Measurements from ENCODE around the gene PCED1A.
"Not testable (repeated sequence)": the region's sequence is repeated elsewhere in the genome, so short reads cannot be mapped to it uniquely, and the experiment has no call there.

The PCED1A gene

DNA sequence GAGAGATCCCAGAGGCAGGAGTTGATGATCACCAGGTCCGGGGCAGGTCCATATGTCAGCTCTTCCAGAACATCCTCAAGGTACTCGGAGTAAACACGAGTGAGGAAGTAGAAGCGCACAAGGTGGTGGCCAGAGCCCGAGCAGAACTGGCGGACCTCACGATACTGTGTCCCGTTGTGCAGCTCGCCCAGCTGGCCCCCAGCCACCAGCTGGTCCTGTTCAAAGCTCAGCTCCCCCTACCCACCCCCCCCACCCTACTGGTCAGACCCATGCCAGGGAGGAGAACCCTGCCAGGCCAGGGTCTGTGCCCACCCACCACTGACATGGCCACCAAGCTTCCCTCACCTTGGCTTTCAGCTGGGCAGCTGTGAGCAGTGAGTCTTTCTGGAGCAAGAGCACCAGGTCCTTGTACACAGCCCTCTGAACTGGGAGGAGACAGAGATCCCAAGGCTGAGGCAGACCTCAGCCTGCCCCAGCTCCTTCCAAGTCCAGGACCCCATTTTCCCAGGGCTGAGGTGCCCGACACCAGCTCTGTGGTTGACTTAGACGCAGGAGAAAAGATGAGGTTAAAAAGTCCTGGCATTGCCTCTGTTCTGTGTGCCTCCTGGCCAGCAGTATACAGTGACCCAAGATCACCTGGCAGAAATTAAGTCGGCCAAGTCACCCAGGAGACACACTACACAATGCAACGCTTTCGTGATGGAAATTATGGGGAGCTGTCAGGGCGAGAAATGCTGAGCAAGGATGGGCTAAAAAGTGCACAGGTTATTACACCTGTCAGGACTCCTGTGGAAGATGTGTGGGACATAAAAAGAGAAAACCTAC is 1.4 kb downstream of the PCED1A start:
- H3K9ac ChIP-seq (ENCODE audit: low read length): no peak overlapping the region
- peaks cover 22% of the 10 kb centered on the region; the same call in 1 of the 2 replicates for H3K36me3 ChIP-seq (ENCODE audit: control insufficient read depth, insufficient read depth, low read length)
- H3K27me3 ChIP-seq (ENCODE audit: control insufficient read depth, insufficient read depth, low read length): peaks cover 15% of the 10 kb centered on the region
- H3K9me3 ChIP-seq (ENCODE audit: control insufficient read depth, insufficient read depth, low read depth, low read length): no peaks in the 10 kb centered on the region
- no peak overlapping the region for H3K4me3 ChIP-seq (ENCODE audit: low read depth, low read length)
- no peak overlapping the region for H3K27ac ChIP-seq (ENCODE audit: low read depth, low read length)
- H3K4me1 ChIP-seq (ENCODE audit: control insufficient read depth, insufficient read depth, low read length): 0 out of 2 replicates have a peak, but pooled peaks cover 3% of the 10 kb centered on the region

DNA sequence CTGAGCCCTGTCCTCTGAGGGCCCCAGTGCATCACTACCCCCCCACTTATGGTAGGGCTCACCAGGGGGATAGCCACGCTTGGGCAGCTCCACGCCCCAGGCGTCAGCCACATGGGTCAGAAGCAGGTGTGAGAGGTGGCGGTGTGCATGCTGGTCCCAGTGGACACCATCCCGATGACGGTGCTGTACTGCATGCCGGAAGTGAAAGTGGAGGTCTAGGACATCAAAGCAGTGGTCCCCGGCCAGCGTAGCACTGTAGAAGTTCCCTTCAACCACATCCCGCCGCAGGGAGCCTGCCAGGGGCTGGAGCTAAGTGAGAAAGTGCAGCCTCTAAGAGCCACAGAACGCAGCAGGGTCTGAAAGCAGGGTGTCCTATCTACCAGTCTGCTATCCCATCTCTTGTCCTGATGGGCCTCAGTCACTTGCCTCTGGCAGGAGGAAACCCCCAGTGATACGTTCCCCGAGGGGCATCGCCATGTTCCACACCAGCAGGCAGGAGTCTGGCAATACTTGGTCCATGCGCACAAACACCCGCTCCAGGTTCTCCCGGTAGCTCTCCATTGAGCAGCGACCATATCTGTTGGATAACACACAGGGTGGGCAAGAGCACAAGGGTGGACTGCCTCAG is 2.2 kb downstream of the PCED1A start:
- H3K4me3 ChIP-seq (ENCODE audit: low read depth, low read length): no peak overlapping the region
- H3K36me3 ChIP-seq (ENCODE audit: control insufficient read depth, insufficient read depth, low read length): peaks cover 22% of the 10 kb centered on the region; the same call in 1 of the 2 replicates
- no peak overlapping the region for H3K9ac ChIP-seq (ENCODE audit: low read length)
- H3K4me1 ChIP-seq (ENCODE audit: control insufficient read depth, insufficient read depth, low read length): 0 out of 2 replicates have a peak, but pooled peaks cover 3% of the 10 kb centered on the region
- peaks cover 15% of the 10 kb centered on the region for H3K27me3 ChIP-seq (ENCODE audit: control insufficient read depth, insufficient read depth, low read length)
- H3K9me3 ChIP-seq (ENCODE audit: control insufficient read depth, insufficient read depth, low read depth, low read length): no peaks in the 10 kb centered on the region
- H3K27ac ChIP-seq (ENCODE audit: low read depth, low read length): no peak overlapping the region

DNA sequence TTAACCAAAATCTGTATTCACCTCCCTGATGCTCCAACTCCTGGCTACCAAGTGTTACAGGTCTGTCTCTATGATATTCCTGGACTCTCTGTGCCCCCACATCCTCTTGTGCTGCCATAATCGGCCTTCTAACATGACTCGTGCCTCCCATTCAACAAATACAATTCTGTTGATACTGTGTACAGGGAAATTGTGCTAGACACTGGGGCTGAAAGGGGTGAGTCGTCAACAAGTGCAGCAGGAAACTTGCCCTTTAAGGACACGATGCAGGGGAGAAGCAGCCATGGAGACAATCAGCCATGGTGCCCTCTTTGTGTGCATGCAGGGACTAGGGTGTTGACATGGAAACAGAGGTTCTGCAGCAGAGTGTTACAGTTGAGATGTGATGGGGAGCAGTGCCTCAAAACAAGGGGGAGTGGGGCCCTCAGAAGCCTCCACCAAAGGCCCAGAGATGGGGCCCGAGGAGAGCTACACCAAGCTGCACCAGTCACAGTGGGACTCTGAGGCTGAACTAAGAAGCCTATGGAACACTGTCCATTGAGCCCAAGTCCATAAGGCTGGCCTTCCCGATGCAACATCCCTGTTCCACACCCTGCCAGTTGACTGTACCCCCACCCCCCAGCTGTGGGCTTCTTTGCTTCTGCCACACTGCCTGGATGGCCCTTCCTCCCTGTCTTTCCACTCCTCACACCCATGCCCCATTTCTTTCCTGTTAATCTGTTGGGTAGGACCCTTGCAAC is 3.1 kb downstream of the PCED1A start:
- H3K27ac ChIP-seq (ENCODE audit: low read depth, low read length): no peak overlapping the region
- H3K9me3 ChIP-seq (ENCODE audit: control insufficient read depth, insufficient read depth, low read depth, low read length): no peaks in the 10 kb centered on the region
- H3K36me3 ChIP-seq (ENCODE audit: control insufficient read depth, insufficient read depth, low read length): peaks cover 22% of the 10 kb centered on the region; the same call in 1 of the 2 replicates
- no peak overlapping the region for H3K9ac ChIP-seq (ENCODE audit: low read length)
- no peak overlapping the region for H3K4me3 ChIP-seq (ENCODE audit: low read depth, low read length)
- peaks cover 15% of the 10 kb centered on the region for H3K27me3 ChIP-seq (ENCODE audit: control insufficient read depth, insufficient read depth, low read length)
- H3K4me1 ChIP-seq (ENCODE audit: control insufficient read depth, insufficient read depth, low read length): 0 out of 2 replicates have a peak, but pooled peaks cover 3% of the 10 kb centered on the region

DNA sequence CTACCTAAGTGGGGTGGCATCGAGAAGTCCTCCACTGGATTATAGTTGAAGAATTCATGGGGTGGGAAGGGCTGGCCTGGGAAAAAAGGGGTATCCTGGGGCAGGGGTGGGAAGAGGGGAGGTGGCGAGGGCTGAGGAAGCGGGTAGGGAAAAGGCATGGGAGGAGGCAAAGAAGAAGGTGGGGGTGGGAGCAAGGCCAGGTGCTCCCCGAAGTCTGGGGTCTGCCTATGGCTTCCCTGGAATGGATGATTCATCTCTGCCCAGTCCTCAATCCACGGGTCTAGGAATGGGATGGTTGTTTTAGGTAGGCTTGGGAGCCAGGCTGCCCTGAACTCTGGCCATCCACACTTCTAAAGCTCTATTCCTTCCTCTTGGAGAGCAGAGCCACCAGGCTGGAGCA is 4.4 kb downstream of the PCED1A start:
- Histone ChIP-seq H3K4me3 (ENCODE audit: low read depth, low read length) (no peak overlapping the region), H3K27ac (ENCODE audit: low read depth, low read length) (no peak overlapping the region), H3K9me3 (ENCODE audit: control insufficient read depth, insufficient read depth, low read depth, low read length) (no peaks in the 10 kb centered on the region), H3K4me1 (ENCODE audit: control insufficient read depth, insufficient read depth, low read length) (no peaks in the 10 kb centered on the region), H3K36me3 (ENCODE audit: control insufficient read depth, insufficient read depth, low read length) (peaks cover 22% of the 10 kb centered on the region; the same call in 1 of the 2 replicates), H3K27me3 (ENCODE audit: control insufficient read depth, insufficient read depth, low read length) (peaks cover 15% of the 10 kb centered on the region), H3K9ac (ENCODE audit: low read length) (no peak overlapping the region)

DNA sequence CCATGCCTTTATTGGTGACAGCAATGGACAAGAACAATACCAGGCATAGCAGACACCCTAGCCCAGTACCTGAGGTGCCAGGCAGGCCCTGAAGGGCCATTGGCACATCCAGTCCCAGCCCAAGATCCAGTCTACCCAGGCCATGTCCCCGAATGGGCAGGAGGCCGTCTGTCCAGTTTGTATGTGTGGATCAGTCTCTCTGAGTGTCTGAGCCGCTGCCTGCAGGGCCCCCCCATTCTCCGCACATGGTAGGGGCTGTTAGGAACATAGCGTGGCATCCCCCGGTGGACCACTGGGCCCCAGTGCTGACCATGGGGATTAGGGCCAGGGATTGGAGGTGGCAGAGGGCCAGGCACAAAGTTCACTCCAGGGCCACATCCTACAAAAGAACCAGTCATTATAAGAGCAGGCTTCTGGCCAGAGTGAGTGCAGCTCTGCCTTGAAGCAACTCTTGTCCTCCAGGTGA is 5.1 kb downstream of the PCED1A start:
- H3K36me3 ChIP-seq (ENCODE audit: control insufficient read depth, insufficient read depth, low read length): peaks cover 22% of the 10 kb centered on the region; the same call in 1 of the 2 replicates
- no peak overlapping the region for H3K9ac ChIP-seq (ENCODE audit: low read length)
- peaks cover 15% of the 10 kb centered on the region for H3K27me3 ChIP-seq (ENCODE audit: control insufficient read depth, insufficient read depth, low read length)
- no peaks in the 10 kb centered on the region for H3K4me1 ChIP-seq (ENCODE audit: control insufficient read depth, insufficient read depth, low read length)
- H3K27ac ChIP-seq (ENCODE audit: low read depth, low read length): no peak overlapping the region
- H3K9me3 ChIP-seq (ENCODE audit: control insufficient read depth, insufficient read depth, low read depth, low read length): no peaks in the 10 kb centered on the region
- H3K4me3 ChIP-seq (ENCODE audit: low read depth, low read length): no peak overlapping the region

DNA sequence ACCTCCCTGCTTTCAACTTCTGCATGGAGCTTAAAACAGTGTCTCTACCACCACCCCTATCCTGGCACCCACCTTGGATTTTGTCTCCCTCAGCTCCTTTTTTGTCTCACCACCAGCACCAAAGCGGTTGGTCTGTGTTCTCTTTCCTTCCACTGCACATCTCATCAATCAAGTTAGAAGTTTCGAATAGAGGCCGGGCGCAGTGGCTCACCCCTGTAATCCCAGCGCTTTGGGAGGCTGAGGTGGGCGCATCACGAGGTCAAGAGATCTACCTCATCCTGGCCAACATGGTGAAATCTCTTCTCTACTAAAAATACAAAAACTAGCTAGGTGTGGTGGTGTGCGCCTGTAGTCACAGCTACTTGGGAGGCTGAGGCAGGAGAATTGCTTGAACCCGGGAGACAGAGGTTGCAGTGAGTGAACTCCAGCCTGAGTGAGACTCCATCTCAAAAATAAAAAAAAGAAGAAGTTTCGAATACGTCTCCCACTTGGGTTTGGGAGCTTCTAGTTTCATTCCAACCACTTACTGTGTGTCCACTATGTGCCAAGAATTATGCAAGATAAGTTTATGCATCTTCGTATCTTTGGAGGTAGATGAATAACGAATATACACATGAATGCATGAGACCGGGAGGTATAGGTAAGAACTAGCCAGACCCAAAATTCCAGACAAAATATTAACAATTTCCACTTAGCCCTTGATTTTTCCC is 5.9 kb downstream of the PCED1A start:
- Histone ChIP-seq H3K4me1 (ENCODE audit: control insufficient read depth, insufficient read depth, low read length) (no peaks in the 10 kb centered on the region), H3K27ac (ENCODE audit: low read depth, low read length) (no peak overlapping the region), H3K36me3 (ENCODE audit: control insufficient read depth, insufficient read depth, low read length) (peaks cover 22% of the 10 kb centered on the region; the same call in 1 of the 2 replicates), H3K27me3 (ENCODE audit: control insufficient read depth, insufficient read depth, low read length) (peaks cover 8% of the 10 kb centered on the region), H3K4me3 (ENCODE audit: low read depth, low read length) (no peak overlapping the region), H3K9ac (ENCODE audit: low read length) (no peak overlapping the region), H3K9me3 (ENCODE audit: control insufficient read depth, insufficient read depth, low read depth, low read length) (no peaks in the 10 kb centered on the region)

DNA sequence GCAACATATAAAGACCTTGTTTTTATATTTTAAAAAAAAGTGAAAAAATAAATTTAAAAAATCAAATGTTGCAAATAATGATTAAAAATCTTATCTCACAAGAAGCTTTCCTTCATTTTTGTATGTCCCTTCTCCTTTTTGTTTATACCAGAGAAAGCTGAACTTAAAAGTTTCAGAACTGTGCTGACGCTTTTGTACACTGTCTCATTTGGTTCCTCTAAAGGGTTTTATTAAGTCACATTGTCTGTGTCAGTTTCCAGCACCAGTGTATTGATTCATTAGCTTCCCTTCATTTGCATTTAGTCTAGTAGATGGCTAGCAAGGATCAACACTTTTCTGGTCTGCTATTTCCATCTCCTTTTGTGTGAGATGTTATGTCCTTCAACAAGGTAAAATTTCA is 6.7 kb downstream of the PCED1A start:
- peaks cover 21% of the 10 kb centered on the region; the same call in 1 of the 2 replicates for H3K36me3 ChIP-seq (ENCODE audit: control insufficient read depth, insufficient read depth, low read length)
- no peak overlapping the region for H3K9ac ChIP-seq (ENCODE audit: low read length)
- no peak overlapping the region for H3K27ac ChIP-seq (ENCODE audit: low read depth, low read length)
- no peak overlapping the region for H3K4me3 ChIP-seq (ENCODE audit: low read depth, low read length)
- H3K27me3 ChIP-seq (ENCODE audit: control insufficient read depth, insufficient read depth, low read length): peaks cover 6% of the 10 kb centered on the region
- H3K9me3 ChIP-seq (ENCODE audit: control insufficient read depth, insufficient read depth, low read depth, low read length): no peaks in the 10 kb centered on the region
- H3K4me1 ChIP-seq (ENCODE audit: control insufficient read depth, insufficient read depth, low read length): no peaks in the 10 kb centered on the region

DNA sequence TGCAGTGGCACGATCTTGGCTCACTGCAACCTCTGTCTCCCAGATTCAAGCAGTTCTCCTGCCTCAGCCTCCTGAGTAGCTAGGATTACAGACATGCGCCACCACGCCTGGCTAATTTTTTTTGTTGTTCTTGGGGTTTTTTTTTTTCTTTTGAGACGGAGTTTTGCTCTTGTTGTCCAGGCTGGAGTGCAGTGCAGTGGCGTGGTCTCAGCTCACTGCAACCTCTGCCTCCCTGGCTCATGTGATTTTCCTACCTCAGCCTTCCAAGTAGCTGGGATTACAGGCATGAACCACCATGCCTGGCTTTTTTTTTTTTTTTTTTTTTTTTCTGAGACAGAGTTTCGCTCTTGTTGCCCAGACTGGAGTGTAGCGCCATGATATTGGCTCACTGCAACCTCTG is 9.2 kb downstream of the PCED1A start:
- H3K9ac ChIP-seq (ENCODE audit: low read length); H3K27ac ChIP-seq (ENCODE audit: low read depth, low read length); H3K36me3 ChIP-seq (ENCODE audit: control insufficient read depth, insufficient read depth, low read length); H3K9me3 ChIP-seq (ENCODE audit: control insufficient read depth, insufficient read depth, low read depth, low read length); H3K4me3 ChIP-seq (ENCODE audit: low read depth, low read length); H3K4me1 ChIP-seq (ENCODE audit: control insufficient read depth, insufficient read depth, low read length): not testable (repeated sequence)
- peaks cover 12% of the 10 kb centered on the region for H3K27me3 ChIP-seq (ENCODE audit: control insufficient read depth, insufficient read depth, low read length)

DNA sequence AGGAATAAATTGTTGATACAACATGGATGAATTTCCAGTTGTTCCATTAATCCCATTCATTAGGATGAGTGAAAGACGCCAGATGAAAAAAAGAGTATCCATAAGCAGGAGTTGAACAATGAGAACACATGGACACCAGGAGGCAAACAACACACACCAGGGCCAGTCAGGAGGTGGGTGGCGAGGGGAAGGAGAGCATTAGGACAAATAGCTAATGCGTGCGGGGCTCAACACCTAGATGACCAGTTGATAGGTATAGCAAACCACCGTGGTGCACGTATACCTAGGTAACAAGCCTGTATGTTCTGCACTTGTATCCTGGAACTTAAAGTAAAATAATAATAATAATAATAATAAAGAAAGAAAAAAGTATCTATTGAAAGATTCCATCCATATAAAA is 11.1 kb downstream of the PCED1A start:
- Histone ChIP-seq H3K9me3 (ENCODE audit: control insufficient read depth, insufficient read depth, low read depth, low read length) (no peaks in the 10 kb centered on the region), H3K4me3 (ENCODE audit: low read depth, low read length) (no peak overlapping the region), H3K4me1 (ENCODE audit: control insufficient read depth, insufficient read depth, low read length) (no peaks in the 10 kb centered on the region), H3K27me3 (ENCODE audit: control insufficient read depth, insufficient read depth, low read length) (peaks cover 17% of the 10 kb centered on the region), H3K27ac (ENCODE audit: low read depth, low read length) (no peak overlapping the region), H3K36me3 (ENCODE audit: control insufficient read depth, insufficient read depth, low read length) (no peaks in the 10 kb centered on the region), H3K9ac (ENCODE audit: low read length) (no peak overlapping the region)

DNA sequence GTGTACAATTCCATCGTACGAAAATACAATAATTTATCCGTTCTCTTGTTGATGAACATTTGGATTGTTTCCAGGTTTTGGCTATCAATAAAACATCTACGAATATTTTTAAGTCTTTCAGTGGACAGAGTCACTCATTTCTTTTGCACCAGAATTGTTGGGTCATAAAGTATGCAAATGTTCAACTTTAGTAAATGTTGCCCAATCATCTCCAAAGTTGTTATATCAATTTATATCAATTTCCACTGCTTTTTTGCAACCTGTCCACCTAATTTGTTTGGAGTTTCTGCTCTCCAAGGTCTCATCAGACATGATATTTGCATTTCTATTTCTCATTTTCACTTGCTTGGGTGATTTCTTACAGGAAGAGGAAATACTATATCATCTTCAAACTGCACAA is 13.8 kb downstream of the PCED1A start:
- Histone ChIP-seq H3K9ac (ENCODE audit: low read length) (no peak overlapping the region), H3K4me1 (ENCODE audit: control insufficient read depth, insufficient read depth, low read length) (no peaks in the 10 kb centered on the region), H3K9me3 (ENCODE audit: control insufficient read depth, insufficient read depth, low read depth, low read length) (no peaks in the 10 kb centered on the region), H3K27ac (ENCODE audit: low read depth, low read length) (no peak overlapping the region), H3K4me3 (ENCODE audit: low read depth, low read length) (no peak overlapping the region), H3K36me3 (ENCODE audit: control insufficient read depth, insufficient read depth, low read length) (no peaks in the 10 kb centered on the region), H3K27me3 (ENCODE audit: control insufficient read depth, insufficient read depth, low read length) (peaks cover 25% of the 10 kb centered on the region)
